Peyer's patch (tissue), 4 donors: ENCODE data around the gene SIGLEC12. TPM values are rescaled to one million over a fixed set of nuclear protein-coding genes. Genes with fewer than 3 reads are reported as not detected.

Experiments used
- DNase-seq, 3 donors: peaks; one replicate each; pipeline ENCODE4 v3.0.0-alpha.2; 2017 to 2019
- H3K27ac ChIP-seq, 4 donors: fragments of 200-600 bp; sonication (generic); one replicate each; pipeline ENCODE4 v1.5.1; 2016 to 2019
- H3K27me3 ChIP-seq, 2 donors: fragments of 200-600 bp; sonication (generic); one replicate each; pipeline ENCODE4 v1.5.1; 2019
- H3K36me3 ChIP-seq, 3 donors: fragments of 200-600 bp; sonication (generic); one replicate each; pipeline ENCODE4 v1.5.1; 2016 to 2019
- H3K4me1 ChIP-seq, 4 donors: fragments of 200-600 bp; sonication (generic); one replicate each; pipeline ENCODE4 v1.5.1; 2016 to 2019
- H3K4me3 ChIP-seq, 4 donors: fragments of 200-600 bp; sonication (generic); 1 replicate in 3 of 4; 2 replicates in 1 of 4; pipeline ENCODE4 v1.5.1; 2016 to 2019; ENCODE audit warnings: mild to moderate bottlenecking in 1 of 4
- H3K9me3 ChIP-seq, 4 donors: fragments of 200-600 bp; sonication (generic); one replicate each; pipeline ENCODE4 v1.5.1; 2016 to 2019; ENCODE audit warnings: mild to moderate bottlenecking in 1 of 4
- CTCF ChIP-seq, 6 experiments: fragments of 450-650 bp in 4 of 6; fragments of 200-600 bp in 2 of 6; sonication (generic) in 1 of 6; IDR thresholded peaks; one replicate each; pipeline ENCODE4 v1.5.1; 2017 to 2019; ENCODE audit warnings: antibody characterized with exemption in 6 of 6, mild to moderate bottlenecking in 3 of 6, moderate library complexity in 1 of 6
- POLR2A ChIP-seq, 2 donors: fragments of 450-650 bp; IDR thresholded peaks; one replicate each; pipeline ENCODE4 v1.5.1; 2017; ENCODE audit warnings: antibody characterized with exemption in 2 of 2, mild to moderate bottlenecking in 2 of 2, moderate library complexity in 2 of 2
- total RNA-seq, 4 donors: library from RNA; depleted of rRNA; stranded (reverse); fragments of >200 nt; gene quantifications; one replicate each; pipeline ENCODE4 v1.1.0, GENCODE V29; 2016

SIGLEC12 gene
- total RNA-seq, 4 donors from 2014 or later = 2.5 to 3.3 TPM; not detected in 2

- H3K9me3 ChIP-seq = no peaks in the 10 kb centered on the region
- DNase-seq = no peak
- TF ChIP-seq CTCF (IDR thresholded peaks at IDR 0.05) (no peak), POLR2A (IDR thresholded peaks at IDR 0.05) (no peak)
- no peaks in the 10 kb centered on the region for H3K36me3 ChIP-seq
- H3K27ac ChIP-seq = no peak overlapping the region
- H3K4me1 ChIP-seq = no peaks in the 10 kb centered on the region
- H3K27me3 ChIP-seq = no peaks in the 10 kb centered on the region
- no peak overlapping the region for H3K4me3 ChIP-seq
Measured at GRCh38 chr19:51541458-51542357, 40.1 kb upstream of the SIGLEC12 start.

- Histone ChIP-seq H3K4me1 (no peaks in the 10 kb centered on the region), H3K27me3 (no peaks in the 10 kb centered on the region), H3K36me3 (no peaks in the 10 kb centered on the region), H3K4me3 (no peak overlapping the region), H3K27ac (no peak overlapping the region), H3K9me3 (no peaks in the 10 kb centered on the region)
- TF ChIP-seq POLR2A (IDR thresholded peaks at IDR 0.05) = no peak
- TF ChIP-seq CTCF (IDR thresholded peaks at IDR 0.05) = no peak
- no peak for DNase-seq
Measured at GRCh38 chr19:51539821-51540366, 38.3 kb upstream of the SIGLEC12 start.

GRCh38 chr19:51535535-51535934 is 33.9 kb upstream of the SIGLEC12 start:
- Histone ChIP-seq H3K36me3 (no peaks in the 10 kb centered on the region), H3K27me3 (no peaks in the 10 kb centered on the region), H3K4me1 (no peaks in the 10 kb centered on the region), H3K9me3 (no peaks in the 10 kb centered on the region), H3K27ac (no peak overlapping the region), H3K4me3 (no peak overlapping the region)
- no peak for TF ChIP-seq POLR2A (IDR thresholded peaks at IDR 0.05)
- no peak for DNase-seq

- no peaks in the 10 kb centered on the region for H3K27me3 ChIP-seq
- H3K9me3 ChIP-seq = no peaks in the 10 kb centered on the region
- peak within 1 kb of the TSS in 3 of 4 donors; percentile 17 to 46 (median 38) for H3K4me3 ChIP-seq
- peaks cover 0 to 5% (median 0%) of the 10 kb centered on the region in 4 donors for H3K4me1 ChIP-seq
- H3K27ac ChIP-seq = peak within 1 kb of the TSS in 2 of 4 donors; percentile 28 to 82
- peak in 2 of 3 donors; percentile 87 to 90 for DNase-seq
- H3K36me3 ChIP-seq = no peaks in the 10 kb centered on the region
- TF ChIP-seq POLR2A (IDR thresholded peaks at IDR 0.05) (no peak), CTCF (IDR thresholded peaks at IDR 0.05) (no peak)
Measured at GRCh38 chr19:51531349-51532315, 30.0 kb upstream of the SIGLEC12 start, which contains the start of gene SIGLEC6. SIGLEC6 (minus strand) TSS chr19:51531670; CDS start chr19:51531648, 22 bp downstream.

- H3K4me1 ChIP-seq = peaks cover 0 to 5% (median 0%) of the 10 kb centered on the region in 4 donors
- no peaks in the 10 kb centered on the region for H3K9me3 ChIP-seq
- H3K36me3 ChIP-seq = no peaks in the 10 kb centered on the region
- H3K4me3 ChIP-seq = peak overlapping the region in 3 of 4 donors; percentile 17 to 46 (median 38)
- no peak for DNase-seq
- TF ChIP-seq POLR2A (IDR thresholded peaks at IDR 0.05) (no peak), CTCF (IDR thresholded peaks at IDR 0.05) (no peak)
- peak overlapping the region in 1 of 4 donors; percentile 82 for H3K27ac ChIP-seq
- no peaks in the 10 kb centered on the region for H3K27me3 ChIP-seq
Measured at GRCh38 chr19:51530616-51531015, 29.0 kb upstream of the SIGLEC12 start.
